ENCODE results near the gene WIZ.
"Not testable (repeated sequence)": the region's sequence is repeated elsewhere in the genome, so short reads cannot be mapped to it uniquely, and the experiment has no call there.

Gene WIZ

DNA sequence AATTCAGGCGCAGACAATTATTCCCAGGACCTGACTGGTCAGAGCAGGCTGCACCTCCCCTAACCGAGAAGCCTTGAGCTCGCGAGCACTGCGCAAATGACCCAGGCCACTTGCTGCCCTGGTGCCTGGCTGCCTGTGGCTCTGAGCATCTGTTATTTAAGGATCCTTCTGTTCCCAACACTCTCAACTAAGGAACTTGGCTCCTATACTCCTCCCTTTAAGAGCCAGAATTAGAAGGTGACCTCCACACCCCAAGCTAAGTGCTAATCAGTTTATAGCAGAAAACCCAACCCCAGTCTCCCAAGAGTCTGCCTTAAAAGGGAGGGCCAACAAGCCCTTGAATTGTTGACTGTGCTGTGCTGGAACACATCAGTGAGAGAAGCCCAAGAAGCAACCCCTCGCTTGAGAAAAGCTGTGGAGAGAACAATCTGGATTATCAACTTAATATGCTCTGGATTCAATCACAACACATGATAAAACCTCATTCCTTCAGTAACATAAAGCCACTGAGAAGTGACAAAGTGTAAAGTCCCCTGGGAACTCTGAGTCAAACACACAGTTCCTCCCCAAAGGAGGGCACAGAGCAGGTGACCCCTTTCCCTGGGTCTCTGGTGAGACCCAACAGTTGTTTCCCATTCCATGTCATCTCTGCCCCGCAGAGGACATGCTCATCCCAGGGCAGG is 45.5 kb downstream of the WIZ start:
- DNase-seq (ENCODE audit: low read depth) = no peak

- DNase-seq (ENCODE audit: low read depth) = no peak
These were observed 46.6 kb downstream of the WIZ start for GRCh38 chr19:15403151-15403531.

- no peak for DNase-seq (ENCODE audit: low read depth)
These were observed 47.2 kb downstream of the WIZ start for GRCh38 chr19:15402411-15403150.

DNA sequence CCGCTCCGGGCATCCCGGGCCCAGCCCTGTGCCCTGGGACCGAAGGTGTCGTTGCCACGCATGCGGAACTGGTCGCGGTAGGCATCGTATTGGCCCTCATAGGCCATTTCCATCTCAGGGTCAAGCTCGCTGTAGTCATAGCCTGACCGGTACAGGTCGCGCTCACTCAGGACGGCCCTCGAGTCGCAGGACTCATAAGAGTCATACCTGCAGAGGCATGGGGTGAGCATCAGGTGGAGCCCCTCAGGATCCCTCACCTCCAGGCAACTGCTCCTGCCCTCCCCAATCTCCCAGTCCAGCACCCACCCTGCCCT is 48.4 kb downstream of the WIZ start:
- no peak for DNase-seq (ENCODE audit: low read depth)

DNA sequence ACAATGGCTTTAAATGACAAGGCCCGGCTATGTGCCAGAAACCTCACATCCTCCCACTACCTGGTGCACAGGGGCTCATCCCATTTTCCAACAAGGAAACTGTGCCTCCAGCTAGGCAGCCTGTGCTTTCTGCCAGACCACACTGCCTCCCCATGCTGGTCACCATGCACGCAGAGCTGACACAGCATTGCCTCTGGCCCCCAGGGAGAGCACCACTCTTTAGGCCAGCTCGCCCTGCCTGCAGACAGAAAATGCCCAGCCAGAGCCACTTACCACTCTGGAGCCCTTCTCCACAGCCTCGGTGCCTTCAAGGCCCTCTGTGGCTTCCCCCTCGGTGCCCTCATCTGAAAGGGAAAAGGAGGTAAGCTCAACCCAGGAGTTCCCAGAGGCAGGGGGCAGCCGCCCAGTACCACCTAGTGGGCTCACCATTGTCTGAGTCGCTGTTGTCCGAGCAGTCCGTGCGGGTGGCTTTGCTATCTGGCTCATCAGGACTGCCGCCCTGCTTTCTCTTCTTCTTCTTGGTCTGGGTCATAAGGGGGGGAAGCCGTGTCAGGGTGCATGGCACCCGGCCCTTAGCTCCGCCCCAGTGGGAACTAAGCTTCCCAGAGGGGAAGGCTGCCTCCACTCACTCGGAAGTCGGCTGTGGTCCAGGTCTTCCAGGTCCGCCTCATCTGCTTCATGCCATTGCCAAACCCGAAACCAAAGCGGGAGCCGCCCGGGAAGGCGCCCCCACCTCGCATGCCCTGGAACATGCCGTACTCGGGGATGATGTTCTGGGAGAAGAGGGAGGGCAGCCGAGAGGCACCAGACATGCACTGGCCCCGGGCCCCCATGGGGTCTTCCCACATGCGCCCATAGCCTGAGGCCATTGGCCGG is 49.0 kb downstream of the WIZ start:
- DNase-seq (ENCODE audit: low read depth) = no peak

DNA sequence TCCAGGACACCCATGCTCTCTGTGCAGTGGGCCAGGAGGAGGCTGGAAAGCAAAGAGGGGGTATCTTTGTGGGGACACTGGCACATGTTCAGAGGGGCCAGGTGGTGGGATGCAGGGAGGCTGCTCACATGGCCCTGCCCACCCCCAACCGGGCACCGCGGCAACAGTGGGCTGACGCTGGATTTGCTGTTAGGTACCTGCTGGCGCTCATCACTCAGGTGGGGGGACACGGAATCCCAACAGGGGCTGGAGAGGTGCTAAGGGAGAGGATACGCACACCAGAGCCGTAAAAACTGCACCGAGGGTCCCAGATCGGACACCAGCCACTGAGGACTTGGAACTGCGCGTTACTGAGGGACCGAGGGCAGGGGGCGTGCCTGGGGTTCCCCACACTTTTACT is 50.1 kb downstream of the WIZ start:
- no peak for DNase-seq (ENCODE audit: low read depth)

DNA sequence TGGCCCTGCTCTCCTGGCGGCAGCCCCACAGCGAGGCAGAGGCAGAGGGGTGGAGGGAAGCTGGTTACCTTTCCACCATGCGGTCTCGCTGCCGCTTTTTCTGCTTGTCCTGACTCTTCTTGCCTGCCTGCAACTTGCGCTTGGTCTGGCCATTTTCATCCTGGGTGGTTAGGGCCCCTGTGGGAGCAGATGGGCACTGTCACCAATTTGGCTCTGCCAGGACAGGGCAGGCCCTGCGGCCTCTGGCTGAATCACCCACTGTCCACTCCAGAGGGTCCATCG is 50.6 kb downstream of the WIZ start:
- no peak for DNase-seq (ENCODE audit: low read depth)

DNA sequence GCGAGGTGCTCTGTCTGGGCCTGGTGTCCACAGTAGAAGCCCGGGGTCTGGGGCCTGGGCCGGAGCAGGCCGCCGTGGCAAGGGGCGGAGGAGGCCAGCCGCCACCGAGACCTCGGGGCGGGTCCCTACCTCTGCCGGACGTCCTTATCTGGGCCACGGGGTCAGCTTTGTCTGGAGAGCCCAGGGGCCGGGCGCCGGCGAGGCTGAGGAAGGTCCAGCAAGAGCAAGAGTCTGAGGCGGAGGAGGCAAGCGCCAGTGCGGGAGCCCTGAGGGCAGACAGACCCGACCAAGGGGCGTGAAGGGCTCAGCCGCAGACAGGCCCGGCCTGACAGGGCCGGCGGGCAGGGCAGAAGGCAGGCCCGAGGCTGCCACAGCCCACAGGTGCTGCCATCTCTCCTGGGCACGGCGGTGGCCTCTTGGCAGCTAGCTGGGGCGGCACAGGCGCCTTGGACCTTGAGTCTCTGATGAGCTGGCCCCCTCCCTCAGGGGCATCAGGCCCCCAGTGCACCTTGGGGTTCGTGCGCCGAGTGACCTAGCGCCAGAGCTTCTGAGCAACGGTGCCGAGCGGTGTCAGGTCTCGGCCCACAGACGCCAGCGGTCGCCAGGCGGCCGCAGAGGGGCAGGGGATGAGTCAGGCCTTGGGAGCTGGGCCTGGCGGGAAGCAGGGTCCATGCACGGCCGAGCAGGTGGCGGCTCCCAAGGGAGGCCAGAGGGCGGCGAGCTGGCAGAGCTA is 51.1 kb downstream of the WIZ start:
- no peak for DNase-seq (ENCODE audit: low read depth)

DNA sequence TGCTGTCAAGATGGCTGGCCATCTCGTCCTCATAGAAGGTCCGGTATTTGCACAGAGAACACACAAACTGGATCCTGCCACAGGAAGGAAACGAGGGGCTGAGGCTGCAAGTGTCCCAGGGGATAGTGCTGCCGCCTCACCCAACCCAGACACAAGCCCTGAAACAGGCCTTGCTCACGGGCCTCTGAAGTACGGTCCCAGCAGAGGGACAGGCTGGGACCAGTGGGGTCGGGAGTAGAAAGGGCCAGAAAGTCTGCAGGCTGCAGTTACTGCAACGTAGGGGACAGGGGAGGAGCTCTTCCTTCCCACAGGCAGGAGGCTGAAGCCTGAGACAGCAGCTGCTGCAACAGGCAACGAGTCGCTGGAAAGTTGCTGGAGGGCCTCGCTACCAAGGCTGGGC is 52.0 kb downstream of the WIZ start:
- DNase-seq (ENCODE audit: low read depth) = no peak

DNA sequence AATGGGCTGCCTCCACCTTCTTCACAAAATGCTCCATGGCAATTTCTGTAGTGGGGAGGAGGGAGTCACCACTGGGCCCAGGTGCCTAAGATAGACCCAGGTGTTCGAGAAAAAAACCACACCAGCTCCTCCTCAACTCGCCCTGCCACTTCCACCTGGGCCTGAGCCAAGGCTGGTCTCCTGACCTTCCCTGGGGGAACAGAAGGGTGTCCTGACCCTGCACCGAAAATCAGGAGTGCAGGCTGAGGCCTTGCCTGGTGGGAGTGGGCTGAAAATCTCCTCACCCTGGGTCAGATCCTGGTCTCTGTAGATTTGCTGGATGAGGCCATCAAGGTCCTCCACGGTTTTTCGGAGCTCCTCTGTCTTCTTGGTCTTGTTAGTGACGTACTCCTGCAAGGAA is 52.5 kb downstream of the WIZ start:
- no peak for DNase-seq (ENCODE audit: low read depth)

DNA sequence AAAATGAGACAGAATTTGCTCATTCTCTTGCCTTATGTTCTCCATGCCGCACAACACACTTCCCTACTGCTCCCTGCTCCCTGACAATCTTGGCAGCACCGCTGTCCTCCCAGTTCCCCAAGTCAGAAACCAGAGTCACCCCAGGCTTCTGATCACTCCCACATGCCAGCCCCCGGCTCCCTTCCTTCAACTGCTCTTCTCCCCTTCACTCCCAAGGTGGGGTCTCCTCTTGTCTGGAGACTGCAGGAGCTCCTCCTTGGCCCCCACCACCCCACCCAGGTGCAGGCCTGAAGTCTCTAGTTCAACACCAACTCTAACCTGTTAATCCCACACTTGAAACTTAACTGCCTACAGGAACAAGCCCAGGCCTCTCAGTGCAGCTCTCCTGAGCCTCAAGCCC is 53.3 kb downstream of the WIZ start:
- DNase-seq (ENCODE audit: low read depth) = no peak

DNA sequence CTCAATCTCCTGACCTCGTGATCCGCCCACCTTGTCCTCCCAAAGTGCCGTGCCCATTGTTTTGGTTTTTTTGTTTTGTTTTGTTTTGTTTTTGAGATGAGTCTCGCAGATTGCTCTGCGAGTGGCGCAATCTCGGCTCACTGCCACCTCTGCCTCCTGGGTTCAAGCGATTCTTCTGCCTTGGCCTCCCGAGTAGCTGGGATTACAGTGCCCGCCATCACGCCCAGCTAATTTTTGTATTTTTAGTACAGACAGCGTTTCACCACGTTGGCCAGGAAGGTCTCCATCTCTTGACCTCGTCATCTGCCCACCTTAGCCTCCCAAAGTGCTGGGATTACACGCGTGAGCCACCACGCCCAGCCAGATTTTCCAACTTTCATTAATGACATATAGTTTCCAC is 54.5 kb downstream of the WIZ start:
- not testable (repeated sequence) for DNase-seq (ENCODE audit: low read depth)

- no peak for DNase-seq (ENCODE audit: low read depth)
These were observed 55.3 kb downstream of the WIZ start for GRCh38 chr19:15394426-15394825.

- no peak for DNase-seq (ENCODE audit: low read depth)
These were observed 55.8 kb downstream of the WIZ start for GRCh38 chr19:15393963-15394362.

- DNase-seq (ENCODE audit: low read depth) = no peak
These were observed 58.9 kb downstream of the WIZ start for GRCh38 chr19:15390814-15391213.

GRCh38 chr19:15381864-15382263 is 67.9 kb downstream of the WIZ start:
- no peak for DNase-seq (ENCODE audit: low read depth)

- no peak for DNase-seq (ENCODE audit: low read depth)
These were observed 68.3 kb downstream of the WIZ start for GRCh38 chr19:15381429-15381828.

- peak; percentile 51 for DNase-seq (ENCODE audit: low read depth)
These were observed 69.6 kb downstream of the WIZ start for GRCh38 chr19:15379999-15380647.

- DNase-seq (ENCODE audit: low read depth) = peak; percentile 95
These were observed 70.4 kb downstream of the WIZ start, which contains the start of gene AKAP8 for GRCh38 chr19:15379083-15379998. Gene AKAP8, minus strand, starts transcription at chr19:15379787. Its CDS starts 56 bp downstream, at chr19:15379731.

DNA sequence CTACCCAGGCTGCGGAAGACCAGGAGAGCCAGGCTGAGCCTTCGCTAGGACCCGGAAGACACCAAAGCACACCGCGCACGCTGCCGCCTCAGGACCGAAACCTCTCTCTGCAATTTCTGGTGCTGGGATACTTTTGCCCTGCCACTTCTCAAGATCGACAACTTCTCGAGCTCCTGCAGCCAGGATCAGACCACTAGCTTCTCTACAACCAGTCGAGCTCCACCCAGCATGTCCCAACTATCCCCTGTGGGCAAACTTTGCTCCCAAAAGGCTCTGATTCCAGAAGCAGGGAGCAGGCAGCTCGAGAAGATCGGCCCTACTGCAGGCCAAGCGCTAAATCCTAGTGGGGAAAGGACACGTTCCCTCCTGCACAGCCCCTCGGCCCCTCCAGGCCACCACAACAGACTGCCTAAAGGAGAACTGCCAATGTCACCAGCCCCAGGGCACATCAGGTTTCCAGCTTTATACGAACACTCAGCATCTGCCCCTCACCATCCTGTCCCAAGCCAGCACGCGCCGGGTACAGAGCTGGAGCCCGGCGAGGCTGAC is 71.1 kb downstream of the WIZ start:
- DNase-seq (ENCODE audit: low read depth) = peak; percentile 20

Data from CMK (cell line).